Measurements from ENCODE around the gene GATAD2B.
"Not testable (repeated sequence)": the region's sequence is repeated elsewhere in the genome, so short reads cannot be mapped to it uniquely, and the experiment has no call there.

DNA sequence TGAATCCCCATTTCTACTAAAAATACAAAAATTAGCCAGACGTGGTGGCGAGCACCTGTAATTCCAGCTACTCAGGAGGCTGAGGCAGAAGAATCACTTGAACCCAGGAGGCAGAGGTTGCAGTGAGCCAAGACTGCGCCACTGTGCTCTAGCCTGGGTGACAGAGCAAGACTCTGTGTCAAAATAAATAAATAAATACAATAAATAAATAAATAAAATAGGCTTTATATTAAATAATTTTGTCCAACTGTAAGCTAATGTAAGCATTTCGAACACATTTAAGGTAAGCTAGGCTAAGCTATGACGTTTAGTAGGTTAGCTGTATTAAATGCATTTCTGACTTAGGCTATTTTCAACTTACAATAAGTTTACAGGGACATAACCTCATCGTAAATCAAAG, 12.2 kb downstream of the GATAD2B start:
- not testable (repeated sequence) for TF ChIP-seq POLR2AphosphoS5 (IDR thresholded peaks at IDR 0.05; ENCODE audit: borderline replicate concordance, low read depth, low read length); EZH2 (IDR thresholded peaks at IDR 0.05)
